ENCODE data around the gene ZCWPW2. TPM values are rescaled to one million over a fixed set of nuclear protein-coding genes. Genes with fewer than 3 reads are reported as not detected.
A peak's percentile ranks its signal among the peaks of the same experiment; 100 is the strongest.

The ZCWPW2 gene
- polyA plus RNA-seq, 4 donors: 0.37 to 0.90 TPM; not detected in 2

GRCh38 chr3:28399206-28399605, 50.7 kb downstream of the ZCWPW2 start:
- 89 to 96% (median 93%) methylated on average over 3 of the region's 3 CpGs for WGBS, 3 donors
- peaks cover 0 to 16% of the 10 kb centered on the region in 2 donors for H3K9me3 ChIP-seq (ENCODE audit: control insufficient read depth in 2 of 2, insufficient read depth in 1 of 2, low read depth in 1 of 2, low read length in 1 of 2)

GRCh38 chr3:28406241-28406640, 57.7 kb downstream of the ZCWPW2 start:
- FAIRE-seq: no peak

More at GRCh38 chr3:28399206-28399605, 50.7 kb downstream of the ZCWPW2 start:
- no peaks in the 10 kb centered on the region for H3K36me3 ChIP-seq (ENCODE audit: control insufficient read depth in 3 of 3, insufficient read depth in 2 of 3, low read depth in 1 of 3, low read length in 3 of 3)
- no peak for FAIRE-seq
- H3K4me1 ChIP-seq (ENCODE audit: control insufficient read depth in 3 of 3, insufficient read depth in 2 of 3, low read depth in 1 of 3, low read length in 2 of 3): no peaks in the 10 kb centered on the region
- H3K27ac ChIP-seq (ENCODE audit: low read depth in 1 of 3, low read length in 2 of 3): no peak overlapping the region
- DNase-seq: no peak
- H3K27me3 ChIP-seq (ENCODE audit: control insufficient read depth in 3 of 3, insufficient read depth in 3 of 3, low read length in 3 of 3): no peaks in the 10 kb centered on the region
- no peak overlapping the region for H3K4me3 ChIP-seq (ENCODE audit: low read depth in 1 of 3, low read length in 3 of 3)

GRCh38 chr3:28449398-28449797, 100.9 kb downstream of the ZCWPW2 start:
- no peak for FAIRE-seq
- Histone ChIP-seq H3K36me3 (ENCODE audit: control insufficient read depth in 3 of 3, insufficient read depth in 2 of 3, low read depth in 1 of 3, low read length in 3 of 3) (no peaks in the 10 kb centered on the region), H3K4me3 (ENCODE audit: low read depth in 1 of 3, low read length in 3 of 3) (no peak overlapping the region), H3K27ac (ENCODE audit: low read depth in 1 of 3, low read length in 2 of 3) (no peak overlapping the region), H3K27me3 (ENCODE audit: control insufficient read depth in 3 of 3, insufficient read depth in 3 of 3, low read length in 3 of 3) (no peaks in the 10 kb centered on the region), H3K4me1 (ENCODE audit: control insufficient read depth in 3 of 3, insufficient read depth in 2 of 3, low read depth in 1 of 3, low read length in 2 of 3) (no peaks in the 10 kb centered on the region), H3K9me3 (ENCODE audit: control insufficient read depth in 2 of 2, insufficient read depth in 1 of 2, low read depth in 1 of 2, low read length in 1 of 2) (peaks cover 0 to 7% of the 10 kb centered on the region in 2 donors)
- DNase-seq: no peak

More at GRCh38 chr3:28406241-28406640, 57.7 kb downstream of the ZCWPW2 start:
- H3K27me3 ChIP-seq (ENCODE audit: control insufficient read depth in 3 of 3, insufficient read depth in 3 of 3, low read length in 3 of 3): no peaks in the 10 kb centered on the region
- H3K9me3 ChIP-seq (ENCODE audit: control insufficient read depth in 2 of 2, insufficient read depth in 1 of 2, low read depth in 1 of 2, low read length in 1 of 2): peaks cover 0 to 2% of the 10 kb centered on the region in 2 donors
- no peaks in the 10 kb centered on the region for H3K36me3 ChIP-seq (ENCODE audit: control insufficient read depth in 3 of 3, insufficient read depth in 2 of 3, low read depth in 1 of 3, low read length in 3 of 3)
- H3K27ac ChIP-seq (ENCODE audit: low read depth in 1 of 3, low read length in 2 of 3): no peak overlapping the region
- H3K4me1 ChIP-seq (ENCODE audit: control insufficient read depth in 3 of 3, insufficient read depth in 2 of 3, low read depth in 1 of 3, low read length in 2 of 3): no peaks in the 10 kb centered on the region
- no peak for DNase-seq
- WGBS, 3 donors: 53 to 77% (median 57%) methylated on average over 1 of the region's 1 CpG
- no peak overlapping the region for H3K4me3 ChIP-seq (ENCODE audit: low read depth in 1 of 3, low read length in 3 of 3)

DNA sequence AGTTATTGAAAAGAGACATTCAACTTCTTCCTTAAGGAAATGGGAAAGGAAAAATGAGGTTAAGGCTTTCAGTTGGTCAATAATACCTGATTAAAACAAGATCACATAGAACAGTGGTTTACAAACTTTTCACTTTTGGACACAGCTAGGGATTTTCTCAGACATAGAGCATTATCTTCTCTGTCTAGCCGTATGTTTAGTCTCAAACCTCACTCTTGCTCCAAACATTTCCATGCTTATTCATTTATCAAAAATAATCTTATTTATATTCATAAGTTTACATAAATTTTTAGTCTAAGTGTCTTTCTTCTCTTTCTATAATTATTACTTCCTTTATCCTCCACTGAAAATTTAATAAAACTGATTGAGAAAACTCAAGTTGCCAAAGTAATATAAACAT, 114.3 kb downstream of the ZCWPW2 start:
- no peaks in the 10 kb centered on the region for H3K27me3 ChIP-seq (ENCODE audit: control insufficient read depth in 3 of 3, insufficient read depth in 3 of 3, low read length in 3 of 3)
- 26 to 75% (median 37%) methylated on average over 1 of the region's 1 CpG for WGBS, 3 donors
- H3K36me3 ChIP-seq (ENCODE audit: control insufficient read depth in 3 of 3, insufficient read depth in 2 of 3, low read depth in 1 of 3, low read length in 3 of 3): no peaks in the 10 kb centered on the region
- no peak overlapping the region for H3K27ac ChIP-seq (ENCODE audit: low read depth in 1 of 3, low read length in 2 of 3)
- no peak overlapping the region for H3K4me3 ChIP-seq (ENCODE audit: low read depth in 1 of 3, low read length in 3 of 3)
- DNase-seq (no peak), FAIRE-seq (no peak)
- no peaks in the 10 kb centered on the region for H3K9me3 ChIP-seq (ENCODE audit: control insufficient read depth in 2 of 2, insufficient read depth in 1 of 2, low read depth in 1 of 2, low read length in 1 of 2)
- H3K4me1 ChIP-seq (ENCODE audit: control insufficient read depth in 3 of 3, insufficient read depth in 2 of 3, low read depth in 1 of 3, low read length in 2 of 3): no peaks in the 10 kb centered on the region

GRCh38 chr3:28467414-28467813, 118.9 kb downstream of the ZCWPW2 start:
- Histone ChIP-seq H3K4me1 (ENCODE audit: control insufficient read depth in 3 of 3, insufficient read depth in 2 of 3, low read depth in 1 of 3, low read length in 2 of 3) (no peaks in the 10 kb centered on the region), H3K36me3 (ENCODE audit: control insufficient read depth in 3 of 3, insufficient read depth in 2 of 3, low read depth in 1 of 3, low read length in 3 of 3) (no peaks in the 10 kb centered on the region), H3K4me3 (ENCODE audit: low read depth in 1 of 3, low read length in 3 of 3) (no peak overlapping the region), H3K27me3 (ENCODE audit: control insufficient read depth in 3 of 3, insufficient read depth in 3 of 3, low read length in 3 of 3) (no peaks in the 10 kb centered on the region), H3K9me3 (ENCODE audit: control insufficient read depth in 2 of 2, insufficient read depth in 1 of 2, low read depth in 1 of 2, low read length in 1 of 2) (peaks cover 0 to 3% of the 10 kb centered on the region in 2 donors), H3K27ac (ENCODE audit: low read depth in 1 of 3, low read length in 2 of 3) (no peak overlapping the region)
- FAIRE-seq (no peak), DNase-seq (no peak)
- WGBS, 3 donors: 67 to 87% (median 79%) methylated on average over 1 of the region's 1 CpG

DNA sequence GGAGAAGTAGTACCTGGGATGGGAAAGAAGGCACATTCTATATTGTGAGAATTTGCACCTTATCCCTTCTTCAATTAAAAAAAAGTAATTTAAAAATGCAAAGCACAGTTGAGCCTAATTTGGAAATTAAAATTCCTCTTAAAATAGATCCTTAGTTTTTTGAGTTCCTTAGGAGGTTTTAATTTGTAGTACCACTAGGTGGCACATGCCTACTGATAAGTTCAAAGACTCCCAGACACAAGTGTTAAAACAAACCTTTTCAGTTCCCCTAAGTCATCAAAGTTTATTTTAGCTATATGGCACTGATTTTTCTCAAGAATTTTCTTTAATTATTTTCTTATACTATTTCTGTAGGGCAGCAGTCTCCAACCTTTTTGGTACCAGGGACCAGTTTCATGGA, 127.7 kb downstream of the ZCWPW2 start:
- Histone ChIP-seq H3K4me3 (ENCODE audit: low read depth in 1 of 3, low read length in 3 of 3) (no peak overlapping the region), H3K36me3 (ENCODE audit: control insufficient read depth in 3 of 3, insufficient read depth in 2 of 3, low read depth in 1 of 3, low read length in 3 of 3) (no peaks in the 10 kb centered on the region), H3K9me3 (ENCODE audit: control insufficient read depth in 2 of 2, insufficient read depth in 1 of 2, low read depth in 1 of 2, low read length in 1 of 2) (no peaks in the 10 kb centered on the region), H3K27me3 (ENCODE audit: control insufficient read depth in 3 of 3, insufficient read depth in 3 of 3, low read length in 3 of 3) (no peaks in the 10 kb centered on the region), H3K27ac (ENCODE audit: low read depth in 1 of 3, low read length in 2 of 3) (no peak overlapping the region), H3K4me1 (ENCODE audit: control insufficient read depth in 3 of 3, insufficient read depth in 2 of 3, low read depth in 1 of 3, low read length in 2 of 3) (no peaks in the 10 kb centered on the region)
- peak; percentile 4 to 13 for DNase-seq
- no peak for FAIRE-seq

DNA sequence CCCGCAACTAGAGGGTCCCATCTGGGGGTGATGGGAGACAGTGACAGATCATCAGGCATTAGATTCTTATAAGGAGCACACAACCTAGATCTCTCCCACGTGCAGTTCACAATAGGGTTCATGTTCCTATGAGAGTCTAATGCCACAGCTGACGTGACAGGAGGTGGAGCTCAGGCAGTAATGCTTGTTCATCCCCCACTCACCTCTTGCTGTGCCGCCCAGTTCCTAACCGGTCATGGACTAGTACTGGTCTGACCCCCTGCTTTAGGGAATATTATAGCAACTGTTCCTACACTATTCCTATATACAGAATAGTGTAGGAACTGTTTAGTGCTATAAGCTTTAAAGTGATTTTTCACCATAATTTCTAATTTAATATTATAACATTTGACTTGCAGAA, 128.2 kb downstream of the ZCWPW2 start:
- 70 to 77% (median 75%) methylated on average over 5 of the region's 5 CpGs for WGBS, 3 donors
- no peak for DNase-seq
- FAIRE-seq: no peak

GRCh38 chr3:28485164-28485563, 136.6 kb downstream of the ZCWPW2 start:
- DNase-seq (no peak), FAIRE-seq (no peak)

More for the DNA sequence above, 128.2 kb downstream of the ZCWPW2 start:
- no peaks in the 10 kb centered on the region for H3K4me1 ChIP-seq (ENCODE audit: control insufficient read depth in 3 of 3, insufficient read depth in 2 of 3, low read depth in 1 of 3, low read length in 2 of 3)
- H3K36me3 ChIP-seq (ENCODE audit: control insufficient read depth in 3 of 3, insufficient read depth in 2 of 3, low read depth in 1 of 3, low read length in 3 of 3): no peaks in the 10 kb centered on the region
- H3K27ac ChIP-seq (ENCODE audit: low read depth in 1 of 3, low read length in 2 of 3): no peak overlapping the region
- H3K9me3 ChIP-seq (ENCODE audit: control insufficient read depth in 2 of 2, insufficient read depth in 1 of 2, low read depth in 1 of 2, low read length in 1 of 2): no peaks in the 10 kb centered on the region
- H3K27me3 ChIP-seq (ENCODE audit: control insufficient read depth in 3 of 3, insufficient read depth in 3 of 3, low read length in 3 of 3): no peaks in the 10 kb centered on the region
- no peak overlapping the region for H3K4me3 ChIP-seq (ENCODE audit: low read depth in 1 of 3, low read length in 3 of 3)

GRCh38 chr3:28495301-28495700, 146.8 kb downstream of the ZCWPW2 start:
- Histone ChIP-seq H3K9me3 (ENCODE audit: control insufficient read depth in 2 of 2, insufficient read depth in 1 of 2, low read depth in 1 of 2, low read length in 1 of 2) (no peaks in the 10 kb centered on the region), H3K4me3 (ENCODE audit: low read depth in 1 of 3, low read length in 3 of 3) (no peak overlapping the region), H3K27ac (ENCODE audit: low read depth in 1 of 3, low read length in 2 of 3) (no peak overlapping the region), H3K4me1 (ENCODE audit: control insufficient read depth in 3 of 3, insufficient read depth in 2 of 3, low read depth in 1 of 3, low read length in 2 of 3) (no peaks in the 10 kb centered on the region), H3K36me3 (ENCODE audit: control insufficient read depth in 3 of 3, insufficient read depth in 2 of 3, low read depth in 1 of 3, low read length in 3 of 3) (no peaks in the 10 kb centered on the region), H3K27me3 (ENCODE audit: control insufficient read depth in 3 of 3, insufficient read depth in 3 of 3, low read length in 3 of 3) (no peaks in the 10 kb centered on the region)
- FAIRE-seq (no peak), DNase-seq (no peak)

More at GRCh38 chr3:28485164-28485563, 136.6 kb downstream of the ZCWPW2 start:
- no peak overlapping the region for H3K27ac ChIP-seq (ENCODE audit: low read depth in 1 of 3, low read length in 2 of 3)
- no peaks in the 10 kb centered on the region for H3K9me3 ChIP-seq (ENCODE audit: control insufficient read depth in 2 of 2, insufficient read depth in 1 of 2, low read depth in 1 of 2, low read length in 1 of 2)
- H3K4me1 ChIP-seq (ENCODE audit: control insufficient read depth in 3 of 3, insufficient read depth in 2 of 3, low read depth in 1 of 3, low read length in 2 of 3): no peaks in the 10 kb centered on the region
- H3K36me3 ChIP-seq (ENCODE audit: control insufficient read depth in 3 of 3, insufficient read depth in 2 of 3, low read depth in 1 of 3, low read length in 3 of 3): no peaks in the 10 kb centered on the region
- no peaks in the 10 kb centered on the region for H3K27me3 ChIP-seq (ENCODE audit: control insufficient read depth in 3 of 3, insufficient read depth in 3 of 3, low read length in 3 of 3)
- no peak overlapping the region for H3K4me3 ChIP-seq (ENCODE audit: low read depth in 1 of 3, low read length in 3 of 3)

All from small intestine (tissue), 7 donors.